Endothelial cell of hepatic sinusoid (primary cell): ENCODE measurements around the gene CEP85L.
"Not testable (repeated sequence)": the region's sequence is repeated elsewhere in the genome, so short reads cannot be mapped to it uniquely, and the experiment has no call there.

Source experiments
- in situ Hi-C: cut with HindIII; loops from 2 replicates; pipeline ENCODE4 v1.10.0; 2017; ENCODE audit warnings: low sequenced_read_pairs

Gene CEP85L

DNA sequence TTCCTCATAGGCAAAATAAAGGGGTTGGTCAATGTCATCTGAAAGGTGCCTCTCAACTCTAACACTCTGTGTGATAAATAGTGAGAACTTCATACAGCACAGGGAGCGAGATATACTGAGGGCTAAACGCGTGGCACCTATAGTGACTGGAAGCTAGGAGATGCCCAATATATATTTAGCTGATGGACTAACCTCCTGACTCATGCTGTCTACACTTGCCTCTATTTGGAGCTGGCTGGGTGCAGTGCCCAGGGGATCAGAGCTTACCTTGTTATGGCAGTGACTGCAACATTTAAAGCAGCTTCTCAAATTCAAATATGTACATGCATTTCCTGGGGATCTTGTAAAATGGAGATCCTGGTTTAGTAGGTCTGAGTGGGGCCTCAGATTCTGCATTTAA is 214.9 kb downstream of the CEP85L start:
- in situ Hi-C loops: no loop called here

DNA sequence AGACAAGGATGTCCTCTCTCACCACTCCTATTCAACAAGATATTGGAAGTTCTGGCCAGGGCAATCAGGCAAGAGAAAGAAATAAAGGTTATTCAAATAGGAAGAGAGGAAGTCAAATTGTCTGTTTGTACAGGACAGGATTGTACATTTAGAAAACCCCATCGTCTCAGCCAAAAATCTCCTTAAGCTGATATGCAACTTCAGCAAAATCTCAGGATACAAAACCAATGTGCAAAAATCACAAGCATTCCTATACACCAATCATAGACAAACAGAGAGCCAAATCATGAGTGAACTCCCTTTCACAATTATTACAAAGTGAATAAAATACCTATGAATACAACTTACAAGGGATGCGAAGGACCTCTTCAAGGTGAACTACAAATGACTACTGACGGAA is 217.2 kb downstream of the CEP85L start:
- in situ Hi-C loops: not testable (repeated sequence)

DNA sequence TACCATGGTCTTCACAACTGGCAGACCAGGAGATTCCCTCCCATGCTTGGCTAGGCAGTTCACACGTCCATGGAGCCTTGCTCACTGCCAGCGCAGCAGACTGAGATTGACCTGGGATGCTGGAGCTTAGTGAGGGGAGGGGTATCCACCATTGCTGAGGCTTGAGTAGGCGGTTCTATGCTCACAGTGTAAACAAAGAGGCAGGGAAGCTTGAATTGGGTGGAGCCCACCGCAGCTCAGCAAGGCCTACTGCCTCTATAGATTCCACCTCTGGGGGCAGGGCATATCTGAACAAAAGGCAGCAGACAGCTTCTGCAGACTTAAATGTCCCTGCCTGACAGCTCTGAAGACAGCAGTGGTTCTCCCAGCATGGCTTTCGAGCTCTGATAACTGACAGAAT is 230.1 kb downstream of the CEP85L start:
- in situ Hi-C loops: not testable (repeated sequence)

DNA sequence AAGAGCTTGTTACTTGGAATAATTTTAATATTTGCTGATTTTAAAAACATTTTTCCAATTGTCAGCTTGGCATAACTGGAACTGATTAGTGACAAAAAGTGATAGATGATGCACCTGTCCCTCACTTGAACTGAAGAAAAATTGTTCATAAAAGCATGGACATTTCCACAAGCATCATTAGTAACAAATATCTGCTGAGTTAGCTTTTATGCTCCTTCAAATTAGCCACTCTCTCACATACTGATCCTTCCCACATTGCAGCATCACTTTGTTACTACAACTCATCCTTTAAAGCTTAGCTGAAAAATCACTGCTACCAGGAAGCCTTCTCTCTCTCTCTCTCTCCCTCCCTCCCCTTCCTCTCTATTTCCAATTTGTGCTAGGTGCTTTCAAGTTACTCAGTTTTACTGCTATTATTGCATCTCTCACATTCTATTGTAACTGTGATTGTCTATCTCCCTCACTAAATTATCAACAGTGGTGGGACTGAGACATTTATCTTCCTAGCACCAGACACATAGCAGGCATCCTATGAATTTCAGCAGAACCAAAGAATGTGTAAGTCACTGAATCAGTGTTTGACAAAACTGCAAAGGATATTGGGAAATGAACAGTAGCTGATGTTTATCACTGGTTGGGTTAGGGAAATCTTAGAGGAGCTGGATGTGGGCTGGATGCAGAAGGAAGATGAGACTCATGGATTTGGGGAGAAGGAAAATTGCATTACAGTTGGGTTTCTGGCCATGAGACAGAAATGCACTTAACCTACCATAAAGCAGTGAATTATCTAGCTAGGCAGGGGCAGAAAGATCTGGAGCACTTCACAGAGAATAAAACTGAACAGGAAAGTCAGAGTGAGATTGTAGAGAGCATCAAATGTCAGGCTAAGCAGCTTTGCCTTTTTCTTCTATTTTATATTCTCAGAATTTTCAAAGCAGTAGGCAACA is 231.7 kb downstream of the CEP85L start:
- in situ Hi-C loops: no loop called here
